ENCODE data around the gene ERMP1.

The ERMP1 gene

GRCh38 chr9:5868235-5868634 is 35.3 kb upstream of the ERMP1 start:
- H3K9me3 ChIP-seq (ENCODE audit: insufficient read depth, low read length): no peaks in the 10 kb centered on the region
- no peaks in the 10 kb centered on the region; the same call in 1 of the 2 replicates for H3K4me1 ChIP-seq (ENCODE audit: low read length)
- H3K36me3 ChIP-seq (replicated peaks; ENCODE audit: low read depth, low read length): no peaks in the 10 kb centered on the region
- no peaks in the 10 kb centered on the region for H3K79me2 ChIP-seq (ENCODE audit: low read length)
- H2AFZ ChIP-seq (ENCODE audit: low read depth, low read length): no peak overlapping the region
- TF ChIP-seq CTCF (IDR thresholded peaks at IDR 0.05; ENCODE audit: low read depth, low read length): no peak
- no peak for TF ChIP-seq EZH2phosphoT487 (IDR thresholded peaks at IDR 0.05; ENCODE audit: low read depth)
- H3K9ac ChIP-seq (ENCODE audit: low read length): no peak overlapping the region
- no peaks in the 10 kb centered on the region for H4K20me1 ChIP-seq (ENCODE audit: insufficient read depth, low read length)
- H3K4me2 ChIP-seq (ENCODE audit: low read length): no peak overlapping the region
- H3K4me3 ChIP-seq (ENCODE audit: low read length): no peak overlapping the region
- H3K27ac ChIP-seq (ENCODE audit: low read length): no peak overlapping the region
- no peaks in the 10 kb centered on the region for H3K27me3 ChIP-seq (ENCODE audit: low read depth, low read length)

- Histone ChIP-seq H4K20me1 (ENCODE audit: insufficient read depth, low read length) (no peaks in the 10 kb centered on the region), H3K27ac (ENCODE audit: low read length) (no peak overlapping the region), H3K4me3 (ENCODE audit: low read length) (no peak overlapping the region), H3K27me3 (ENCODE audit: low read depth, low read length) (no peaks in the 10 kb centered on the region), H3K4me2 (ENCODE audit: low read length) (no peak overlapping the region), H3K79me2 (ENCODE audit: low read length) (no peaks in the 10 kb centered on the region), H3K9me3 (ENCODE audit: insufficient read depth, low read length) (no peaks in the 10 kb centered on the region), H3K4me1 (ENCODE audit: low read length) (no peaks in the 10 kb centered on the region; the same call in 1 of the 2 replicates), H3K36me3 (replicated peaks; ENCODE audit: low read depth, low read length) (no peaks in the 10 kb centered on the region), H2AFZ (ENCODE audit: low read depth, low read length) (no peak overlapping the region), H3K9ac (ENCODE audit: low read length) (no peak overlapping the region)
- no peak for TF ChIP-seq CTCF (IDR thresholded peaks at IDR 0.05; ENCODE audit: low read depth, low read length)
- no peak for TF ChIP-seq EZH2phosphoT487 (IDR thresholded peaks at IDR 0.05; ENCODE audit: low read depth)
These were observed 33.8 kb upstream of the ERMP1 start for GRCh38 chr9:5866685-5867084.

GRCh38 chr9:5866272-5866671 is 33.4 kb upstream of the ERMP1 start:
- H3K27me3 ChIP-seq (ENCODE audit: low read depth, low read length): no peaks in the 10 kb centered on the region
- no peak overlapping the region for H3K4me3 ChIP-seq (ENCODE audit: low read length)
- H2AFZ ChIP-seq (ENCODE audit: low read depth, low read length): no peak overlapping the region
- H3K79me2 ChIP-seq (ENCODE audit: low read length): no peaks in the 10 kb centered on the region
- no peaks in the 10 kb centered on the region for H4K20me1 ChIP-seq (ENCODE audit: insufficient read depth, low read length)
- H3K4me1 ChIP-seq (ENCODE audit: low read length): no peaks in the 10 kb centered on the region; the same call in 1 of the 2 replicates
- no peaks in the 10 kb centered on the region for H3K36me3 ChIP-seq (replicated peaks; ENCODE audit: low read depth, low read length)
- H3K9ac ChIP-seq (ENCODE audit: low read length): no peak overlapping the region
- TF ChIP-seq CTCF (IDR thresholded peaks at IDR 0.05; ENCODE audit: low read depth, low read length) (no peak), EZH2phosphoT487 (IDR thresholded peaks at IDR 0.05; ENCODE audit: low read depth) (no peak)
- H3K4me2 ChIP-seq (ENCODE audit: low read length): no peak overlapping the region
- no peak overlapping the region for H3K27ac ChIP-seq (ENCODE audit: low read length)
- no peaks in the 10 kb centered on the region for H3K9me3 ChIP-seq (ENCODE audit: insufficient read depth, low read length)

GRCh38 chr9:5864446-5864845 is 31.5 kb upstream of the ERMP1 start:
- Histone ChIP-seq H2AFZ (ENCODE audit: low read depth, low read length) (no peak overlapping the region), H3K27ac (ENCODE audit: low read length) (no peak overlapping the region), H3K4me2 (ENCODE audit: low read length) (no peak overlapping the region), H3K36me3 (replicated peaks; ENCODE audit: low read depth, low read length) (no peaks in the 10 kb centered on the region), H3K79me2 (ENCODE audit: low read length) (no peaks in the 10 kb centered on the region), H3K27me3 (ENCODE audit: low read depth, low read length) (no peaks in the 10 kb centered on the region), H3K9me3 (ENCODE audit: insufficient read depth, low read length) (no peaks in the 10 kb centered on the region), H3K9ac (ENCODE audit: low read length) (no peak overlapping the region), H3K4me1 (ENCODE audit: low read length) (no peaks in the 10 kb centered on the region), H4K20me1 (ENCODE audit: insufficient read depth, low read length) (no peaks in the 10 kb centered on the region), H3K4me3 (ENCODE audit: low read length) (no peak overlapping the region)
- TF ChIP-seq CTCF (IDR thresholded peaks at IDR 0.05; ENCODE audit: low read depth, low read length) (no peak), EZH2phosphoT487 (IDR thresholded peaks at IDR 0.05; ENCODE audit: low read depth) (no peak)

All from OCI-LY3 (cell line).